ENCODE results near the gene MRPS18C. TPM values are rescaled to one million over a fixed set of nuclear protein-coding genes. Genes with fewer than 3 reads are reported as not detected.
"Not testable (repeated sequence)": the region's sequence is repeated elsewhere in the genome, so short reads cannot be mapped to it uniquely, and the experiment has no call there.

MRPS18C gene
- polyA plus RNA-seq, 1 of the 3 experiments (the other 2 are of a cell fraction) = 19.7 TPM

GRCh38 chr4:83490876-83491450, 35.1 kb downstream of the MRPS18C start:
- H3K27ac ChIP-seq (ENCODE audit: low read depth in 2 of 2, low read length in 1 of 2) = no peak overlapping the region
- CTCF ChIA-PET = interaction anchor here (0.8 to 2.0 kb wide), 7 partner anchors 8 to 156 kb away, joined by 3 to 8 read pairs (median 3); partner anchors contain the start of gene GPAT3
- H3K79me2 ChIP-seq (ENCODE audit: insufficient read depth) = no peaks in the 10 kb centered on the region
- H3K4me1 ChIP-seq (ENCODE audit: control insufficient read depth in 1 of 2, insufficient read depth in 2 of 2, low read depth in 1 of 2, low read length in 1 of 2) = 0 out of 4 replicates have a peak, but pooled peaks cover 0 to 6% of the 10 kb centered on the region in 2 experiments
- H3K9me3 ChIP-seq = no peaks in the 10 kb centered on the region
- 6% methylated on average over 1 of the region's 1 CpG for WGBS (ENCODE audit: low lambda C conversion rate)
- no peak overlapping the region for H2AFZ ChIP-seq (ENCODE audit: low read depth)
- H3K9ac ChIP-seq = no peak overlapping the region
- no peak overlapping the region for H3K4me3 ChIP-seq (ENCODE audit: low read depth in 2 of 2, low read length in 1 of 2)
- TF ChIP-seq SMC3 (IDR thresholded peaks at IDR 0.05; ENCODE audit: low read depth, low read length) = peak; percentile 63
- no peak for TF ChIP-seq RXRA (IDR thresholded peaks at IDR 0.05; ENCODE audit: borderline replicate concordance, low read depth)
- peak; percentile 70 for TF ChIP-seq RAD21 (IDR thresholded peaks at IDR 0.05; ENCODE audit: low read length)
- TF ChIP-seq CTCF (IDR thresholded peaks at IDR 0.05) = peak; percentile 94
- no peak for TF ChIP-seq MXI1 (IDR thresholded peaks at IDR 0.05; ENCODE audit: low read depth, low read length)
- TF ChIP-seq PBX3 (IDR thresholded peaks at IDR 0.05) = no peak
- no peak overlapping the region for H3K4me2 ChIP-seq
- H3K27me3 ChIP-seq (ENCODE audit: insufficient read depth) = no peaks in the 10 kb centered on the region
- POLR2A ChIA-PET = no interaction called here
- H3K9me2 ChIP-seq = no peaks in the 10 kb centered on the region
- DNase-seq = peak; percentile 64
- no peaks in the 10 kb centered on the region for H3K36me3 ChIP-seq (replicated peaks in 1 of 2; ENCODE audit: control insufficient read depth in 1 of 2, insufficient read depth in 2 of 2, low read length in 1 of 2)
- no peaks in the 10 kb centered on the region for H4K20me1 ChIP-seq (ENCODE audit: insufficient read depth)
- no peaks in the 10 kb centered on the region for H3F3A ChIP-seq (replicated peaks; ENCODE audit: insufficient read depth)

- H2AFZ ChIP-seq (ENCODE audit: low read depth); H3K4me1 ChIP-seq (ENCODE audit: control insufficient read depth in 1 of 2, insufficient read depth in 2 of 2, low read depth in 1 of 2, low read length in 1 of 2); H3F3A ChIP-seq (replicated peaks; ENCODE audit: insufficient read depth); H3K9me3 ChIP-seq; H4K20me1 ChIP-seq (ENCODE audit: insufficient read depth); DNase-seq; H3K36me3 ChIP-seq (replicated peaks in 1 of 2; ENCODE audit: control insufficient read depth in 1 of 2, insufficient read depth in 2 of 2, low read length in 1 of 2); H3K27ac ChIP-seq (ENCODE audit: low read depth in 2 of 2, low read length in 1 of 2); H3K79me2 ChIP-seq (ENCODE audit: insufficient read depth); H3K9ac ChIP-seq; H3K4me2 ChIP-seq; H3K9me2 ChIP-seq; H3K4me3 ChIP-seq (ENCODE audit: low read depth in 2 of 2, low read length in 1 of 2): not testable (repeated sequence)
- ChIA-PET POLR2A (interaction anchor here (0.6 kb wide), 1 partner anchor 23 kb away, joined by 3 read pairs; no protein-coding TSS in a partner anchor), CTCF (interaction anchor here (1.6 kb wide), 1 partner anchor 13 kb away, joined by 3 read pairs; no protein-coding TSS in a partner anchor)
- H3K27me3 ChIP-seq (ENCODE audit: insufficient read depth) = peaks cover 15% of the 10 kb centered on the region; the same call in 1 of the 2 replicates
- WGBS (ENCODE audit: low lambda C conversion rate) = 67% methylated on average over 8 of the region's 8 CpGs
Observed at GRCh38 chr4:83496085-83496917, 40.4 kb downstream of the MRPS18C start.

Measured in SK-N-SH (cell line).